A673 (cell line): ENCODE data around the gene SLC26A2.

Experiments used
- CTCF ChIP-seq: fragments of 300-800, 200-600 bp; sonication (generic); conservative IDR thresholded peaks from 2 replicates; pipeline ENCODE4 v1.5.1; 2017; ENCODE audit warnings: low read depth, mild to moderate bottlenecking, antibody characterized with exemption, low read length, moderate library complexity, mixed read lengths
- EZH2 ChIP-seq: fragments of 200-600 bp; sonication (generic); IDR thresholded peaks from 2 replicates; pipeline ENCODE4 v1.6.1; 2017; ENCODE audit warnings: borderline replicate concordance, low read depth, mild to moderate bottlenecking, mixed read lengths, antibody characterized with exemption, low read length; ENCODE audit not compliant: poor library complexity, severe bottlenecking

DNA sequence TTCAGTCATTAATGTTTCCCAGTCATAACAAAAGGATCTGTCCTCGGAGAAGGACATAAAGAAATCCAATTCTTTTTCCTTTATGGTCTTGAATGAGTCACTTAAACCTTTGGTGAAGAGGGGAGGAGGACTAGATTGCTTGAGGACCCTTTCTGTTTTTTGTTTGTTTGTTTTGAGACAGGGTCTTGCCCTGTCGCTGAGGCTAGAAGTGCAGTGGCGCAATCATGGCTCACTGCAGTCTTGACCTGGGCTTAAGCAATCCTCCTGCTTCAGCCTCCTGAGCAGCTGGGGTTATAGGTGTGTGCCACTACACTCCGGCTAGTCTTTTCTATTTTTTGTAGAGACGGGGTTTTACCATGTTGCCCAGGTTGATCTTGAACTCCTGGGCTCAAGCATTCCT, 27.6 kb downstream of the SLC26A2 start:
- TF ChIP-seq CTCF (no peak), EZH2 (no peak)
